Liver (tissue), 9 donors: ENCODE data around the gene HOXC10. TPM values are rescaled to one million over a fixed set of nuclear protein-coding genes. Genes with fewer than 3 reads are reported as not detected.

Source experiments
- DNase-seq: peaks from one replicate; pipeline ENCODE4 v3.0.0-alpha.2; 2017; ENCODE audit warnings: low spot score
- H3K27ac ChIP-seq, 2 donors: one replicate each; pipeline ENCODE4 v1.7.0; 2013; ENCODE audit warnings: inconsistent platforms in 2 of 2, low read length in 2 of 2, control low read depth in 1 of 2, low read depth in 1 of 2, mild to moderate bottlenecking in 1 of 2
- H3K27me3 ChIP-seq, 4 donors: one replicate each; pipeline versions ENCODE4 v1.6.1 to v1.7.0; 2013; ENCODE audit warnings: low read length in 3 of 4, inconsistent platforms in 1 of 4, mild to moderate bottlenecking in 1 of 4, moderate library complexity in 1 of 4; ENCODE audit not compliant: control insufficient read depth in 4 of 4, insufficient read depth in 4 of 4
- H3K36me3 ChIP-seq, 4 donors: one replicate each; pipeline versions ENCODE4 v1.6.1 to v1.7.0; 2013; ENCODE audit warnings: low read length in 3 of 4, mild to moderate bottlenecking in 3 of 4, low read depth in 1 of 4, moderate library complexity in 1 of 4; ENCODE audit not compliant: control insufficient read depth in 4 of 4, insufficient read depth in 3 of 4
- H3K4me1 ChIP-seq, 4 donors: one replicate each; pipeline versions ENCODE4 v1.6.1 to v1.7.0; 2013; ENCODE audit warnings: low read length in 3 of 4, mild to moderate bottlenecking in 3 of 4, moderate library complexity in 1 of 4; ENCODE audit not compliant: control insufficient read depth in 4 of 4, insufficient read depth in 4 of 4
- H3K4me3 ChIP-seq, 3 donors: one replicate each; pipeline versions ENCODE4 v1.6.1 to v1.7.0; 2013; ENCODE audit warnings: low read length in 3 of 3, control low read depth in 1 of 3, low read depth in 1 of 3, mild to moderate bottlenecking in 1 of 3
- H3K9ac ChIP-seq, 2 donors: one replicate each; pipeline ENCODE4 v1.7.0; 2013; ENCODE audit warnings: low read length in 2 of 2, mild to moderate bottlenecking in 2 of 2, moderate library complexity in 2 of 2, control low read depth in 1 of 2, low read depth in 1 of 2
- H3K9me3 ChIP-seq, 4 donors: one replicate each; pipeline versions ENCODE4 v1.6.1 to v1.7.0; 2013; ENCODE audit warnings: low read length in 3 of 4; ENCODE audit not compliant: control insufficient read depth in 4 of 4
- ATF3 ChIP-seq: IDR thresholded peaks from 2 replicates; pipeline ENCODE4 v1.6.1; 2016; ENCODE audit warnings: antibody characterized with exemption
- CTCF ChIP-seq: fragments of 150-350 bp; IDR thresholded peaks from 2 replicates; pipeline ENCODE4 v1.5.1; 2017; ENCODE audit warnings: improper control_type of control experiment, low read depth, low read length; ENCODE audit not compliant: missing input control
- EGR1 ChIP-seq, 2 donors: IDR thresholded peaks; 2 replicates each; pipeline ENCODE4 v1.6.1; 2016 to 2018; ENCODE audit warnings: antibody characterized with exemption in 2 of 2, low read depth in 2 of 2
- FOXA1 ChIP-seq: IDR thresholded peaks from 2 replicates; pipeline ENCODE4 v1.6.1; 2016; ENCODE audit warnings: antibody characterized with exemption
- FOXA2 ChIP-seq: IDR thresholded peaks from 2 replicates; pipeline ENCODE4 v1.6.1; 2016; ENCODE audit warnings: antibody characterized with exemption
- GABPA ChIP-seq, 2 donors: IDR thresholded peaks in 1 of 2; conservative IDR thresholded peaks in 1 of 2; 2 replicates each; pipeline ENCODE4 v1.6.1; 2016; ENCODE audit warnings: antibody characterized with exemption in 2 of 2, mild to moderate bottlenecking in 1 of 2, moderate library complexity in 1 of 2
- HNF4A ChIP-seq, 2 donors: conservative IDR thresholded peaks; 2 replicates each; pipeline ENCODE4 v1.6.1; 2016; ENCODE audit warnings: antibody characterized with exemption in 2 of 2, mild to moderate bottlenecking in 2 of 2
- HNF4G ChIP-seq: IDR thresholded peaks from 2 replicates; pipeline ENCODE4 v1.6.1; 2016; ENCODE audit warnings: antibody characterized with exemption
- JUND ChIP-seq, 2 donors: IDR thresholded peaks; 2 replicates each; pipeline ENCODE4 v1.6.1; 2016; ENCODE audit warnings: antibody characterized with exemption in 2 of 2
- MAX ChIP-seq: IDR thresholded peaks from 2 replicates; pipeline ENCODE4 v1.6.1; 2016; ENCODE audit warnings: antibody characterized with exemption
- NR2F2 ChIP-seq: IDR thresholded peaks from 2 replicates; pipeline ENCODE4 v1.6.1; 2016; ENCODE audit warnings: antibody characterized with exemption
- RAD21 ChIP-seq, 2 donors: IDR thresholded peaks; 2 replicates each; pipeline ENCODE4 v1.6.1; 2016; ENCODE audit warnings: antibody characterized with exemption in 2 of 2, mild to moderate bottlenecking in 2 of 2
- REST ChIP-seq: IDR thresholded peaks from 2 replicates; pipeline ENCODE4 v1.6.1; 2016; ENCODE audit warnings: antibody characterized with exemption, mild to moderate bottlenecking
- RXRA ChIP-seq, 2 donors: IDR thresholded peaks; 2 replicates each; pipeline ENCODE4 v1.6.1; 2017 to 2018; ENCODE audit warnings: antibody characterized with exemption in 2 of 2, mild to moderate bottlenecking in 1 of 2
- SP1 ChIP-seq: IDR thresholded peaks from 2 replicates; pipeline ENCODE4 v1.6.1; 2018; ENCODE audit warnings: antibody characterized with exemption, mild to moderate bottlenecking
- TAF1 ChIP-seq: conservative IDR thresholded peaks from 2 replicates; pipeline ENCODE4 v1.6.1; 2016; ENCODE audit warnings: antibody characterized with exemption, mild to moderate bottlenecking
- YY1 ChIP-seq: IDR thresholded peaks from 2 replicates; pipeline ENCODE4 v1.6.1; 2016; ENCODE audit warnings: antibody characterized with exemption, mild to moderate bottlenecking
- ZBTB33 ChIP-seq: IDR thresholded peaks from 2 replicates; pipeline ENCODE4 v1.6.1; 2016; ENCODE audit warnings: antibody characterized with exemption
- WGBS: extraction: QIAGEN DNeasy Blood & Tissue Kit; methylation state at CpG from one replicate; pipeline ENCODE4 v1.1.7; 2013; 5-methylcytosine and 5-hydroxymethylcytosine counted together
- polyA plus RNA-seq, 2 donors: library from polyadenylated mRNA; stranded (reverse) in 1 of 2; unstranded in 1 of 2; fragments of 200-250 nt in 1 of 2; fragments of >200 nt in 1 of 2; fragmentation: Nextera tagmentation in 1 of 2; extraction: Ambion mirVana in 1 of 2; gene quantifications; one replicate each; pipeline versions ENCODE4 v1.2.1 to v1.2.3, GENCODE V29; 2013 to 2015
- total RNA-seq, 2 donors: library from RNA; depleted of rRNA; stranded (reverse); fragments of >200 nt; gene quantifications; one replicate each; pipeline ENCODE4 v1.2.3, GENCODE V29; 2014
- donor health status: healthy.
- donor health status: healthy.
- donor health status: healthy.
- donor health status: healthy.
- donor health status: healthy.

Gene HOXC10
- total and polyA plus RNA-seq, 4 donors, result not detected

GRCh38 chr12:54010053-54010971 lies 25.4 kb downstream of the HOXC10 start:
- H3K9ac ChIP-seq, result no peak overlapping the region
- peaks cover 3 to 41% (median 29%) of the 10 kb centered on the region in 4 donors for H3K27me3 ChIP-seq
- H3K36me3 ChIP-seq, result no peaks in the 10 kb centered on the region
- WGBS, result 16% methylated on average over 10 of the region's 10 CpGs
- H3K27ac ChIP-seq, result no peak overlapping the region
- peaks cover 2 to 19% (median 11%) of the 10 kb centered on the region in 4 donors for H3K4me1 ChIP-seq
- TF ChIP-seq REST (no peak), CTCF (no peak), FOXA1 (no peak), NR2F2 (no peak), FOXA2 (no peak), RAD21 (IDR thresholded peaks at IDR 0.05) (no peak), EGR1 (IDR thresholded peaks at IDR 0.05; ENCODE audit: low read depth in 2 of 2) (no peak), HNF4A (conservative IDR thresholded peaks at IDR 0.05) (no peak), SP1 (no peak), TAF1 (no peak), HNF4G (no peak), YY1 (no peak)
- no peak for DNase-seq
- peaks cover 0 to 5% (median 0%) of the 10 kb centered on the region in 4 donors for H3K9me3 ChIP-seq
- no peak overlapping the region for H3K4me3 ChIP-seq

GRCh38 chr12:54010972-54011664 lies 26.2 kb downstream of the HOXC10 start:
- Histone ChIP-seq H3K9me3 (peaks cover 0 to 5% (median 0%) of the 10 kb centered on the region in 4 donors), H3K4me3 (no peak overlapping the region), H3K4me1 (peaks cover 2 to 15% (median 10%) of the 10 kb centered on the region in 4 donors), H3K36me3 (no peaks in the 10 kb centered on the region), H3K27me3 (peaks cover 3 to 43% (median 34%) of the 10 kb centered on the region in 4 donors), H3K27ac (no peak overlapping the region), H3K9ac (no peak overlapping the region)
- WGBS, result 7% methylated on average over 17 of the region's 17 CpGs
- no peak for DNase-seq
- TF ChIP-seq MAX, result no peak
- no peak for TF ChIP-seq GABPA (IDR thresholded peaks at IDR 0.05 in 1 of 2, conservative IDR thresholded peaks at IDR 0.05 in 1 of 2)
- TF ChIP-seq YY1, result no peak
- no peak for TF ChIP-seq ATF3
- TF ChIP-seq REST, result no peak
- TF ChIP-seq SP1, result no peak
- TF ChIP-seq ZBTB33, result no peak
- TF ChIP-seq EGR1 (IDR thresholded peaks at IDR 0.05; ENCODE audit: low read depth in 2 of 2), result no peak
- TF ChIP-seq NR2F2, result no peak
- no peak for TF ChIP-seq JUND (IDR thresholded peaks at IDR 0.05)
- TF ChIP-seq HNF4A (conservative IDR thresholded peaks at IDR 0.05), result no peak
- TF ChIP-seq RXRA (IDR thresholded peaks at IDR 0.05), result no peak
- no peak for TF ChIP-seq FOXA2
